ENCODE data around the gene PLEKHM2.

PLEKHM2 gene

GRCh38 chr1:15758953-15759661 lies 75.0 kb downstream of the PLEKHM2 start:
- H3K9ac ChIP-seq (ENCODE audit: low read length), result no peak overlapping the region
- H4K20me1 ChIP-seq (ENCODE audit: insufficient read depth, low read length), result no peaks in the 10 kb centered on the region
- no peak overlapping the region for H2AFZ ChIP-seq (ENCODE audit: low read length)
- H3K79me2 ChIP-seq (ENCODE audit: insufficient read depth, low read length), result no peaks in the 10 kb centered on the region
- no peaks in the 10 kb centered on the region for H3K4me1 ChIP-seq (ENCODE audit: insufficient read depth, low read length, severe bottlenecking)
- H3K9me3 ChIP-seq (ENCODE audit: low read length), result no peaks in the 10 kb centered on the region
- no peak overlapping the region for H3K27ac ChIP-seq (ENCODE audit: low read depth, low read length, poor library complexity, severe bottlenecking)
- H3K4me3 ChIP-seq (ENCODE audit: low read depth, low read length, poor library complexity, severe bottlenecking), result no peak overlapping the region
- no peaks in the 10 kb centered on the region for H3K9me2 ChIP-seq (ENCODE audit: low read depth, low read length)
- no peaks in the 10 kb centered on the region for H3K36me3 ChIP-seq (ENCODE audit: insufficient read depth, low read length)
- TF ChIP-seq EZH2 (IDR thresholded peaks at IDR 0.05; ENCODE audit: borderline replicate concordance, low read length), result no peak
- TF ChIP-seq, protein P1, sequence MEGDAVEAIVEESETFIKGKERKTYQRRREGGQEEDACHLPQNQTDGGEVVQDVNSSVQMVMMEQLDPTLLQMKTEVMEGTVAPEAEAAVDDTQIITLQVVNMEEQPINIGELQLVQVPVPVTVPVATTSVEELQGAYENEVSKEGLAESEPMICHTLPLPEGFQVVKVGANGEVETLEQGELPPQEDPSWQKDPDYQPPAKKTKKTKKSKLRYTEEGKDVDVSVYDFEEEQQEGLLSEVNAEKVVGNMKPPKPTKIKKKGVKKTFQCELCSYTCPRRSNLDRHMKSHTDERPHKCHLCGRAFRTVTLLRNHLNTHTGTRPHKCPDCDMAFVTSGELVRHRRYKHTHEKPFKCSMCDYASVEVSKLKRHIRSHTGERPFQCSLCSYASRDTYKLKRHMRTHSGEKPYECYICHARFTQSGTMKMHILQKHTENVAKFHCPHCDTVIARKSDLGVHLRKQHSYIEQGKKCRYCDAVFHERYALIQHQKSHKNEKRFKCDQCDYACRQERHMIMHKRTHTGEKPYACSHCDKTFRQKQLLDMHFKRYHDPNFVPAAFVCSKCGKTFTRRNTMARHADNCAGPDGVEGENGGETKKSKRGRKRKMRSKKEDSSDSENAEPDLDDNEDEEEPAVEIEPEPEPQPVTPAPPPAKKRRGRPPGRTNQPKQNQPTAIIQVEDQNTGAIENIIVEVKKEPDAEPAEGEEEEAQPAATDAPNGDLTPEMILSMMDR (IDR thresholded peaks at IDR 0.05; ENCODE audit: low read length), result no peak
- H3K27me3 ChIP-seq (ENCODE audit: insufficient read depth, low read length), result peaks cover 6% of the 10 kb centered on the region
- H3F3A ChIP-seq (ENCODE audit: insufficient read depth, low read length), result no peaks in the 10 kb centered on the region
- no peak overlapping the region for H3K4me2 ChIP-seq (ENCODE audit: low read length)

DNA sequence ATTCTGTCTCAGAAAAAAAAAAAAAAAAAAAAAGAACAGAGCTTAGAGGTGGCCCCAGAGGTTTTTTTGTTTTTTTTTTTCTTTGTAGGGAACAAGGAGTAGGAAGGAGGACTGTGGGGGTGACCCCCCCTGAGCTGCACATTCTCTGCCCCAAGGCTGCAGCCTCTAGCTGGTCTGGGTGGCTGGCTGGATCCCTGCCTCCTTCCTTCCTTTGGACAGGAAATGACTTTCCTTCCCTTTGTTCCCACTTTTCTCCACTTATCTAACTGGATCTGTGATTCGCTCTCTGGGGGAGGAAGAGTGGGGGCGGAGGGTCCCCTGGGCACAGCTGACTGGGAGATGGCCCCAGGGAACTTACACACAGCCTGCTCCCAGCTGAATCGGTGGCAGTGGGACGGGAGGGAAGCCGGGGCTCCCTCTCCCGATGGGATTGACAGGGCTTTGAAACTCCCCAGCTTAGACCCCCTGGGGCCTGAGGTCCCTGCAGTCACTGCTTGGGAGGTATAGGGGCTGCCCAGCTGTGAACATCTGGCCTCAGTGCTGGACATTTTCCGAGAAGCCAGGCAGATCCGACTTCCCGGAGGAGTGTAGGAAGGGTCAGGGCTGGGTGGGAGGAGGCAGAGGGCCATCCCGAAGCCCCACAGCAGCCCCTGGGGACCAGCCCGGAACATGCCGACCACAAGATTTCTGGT lies 76.5 kb downstream of the PLEKHM2 start:
- H3K9me3 ChIP-seq (ENCODE audit: low read length), result no peaks in the 10 kb centered on the region
- H3K27ac ChIP-seq (ENCODE audit: low read depth, low read length, poor library complexity, severe bottlenecking), result no peak overlapping the region
- H3K4me2 ChIP-seq (ENCODE audit: low read length), result no peak overlapping the region
- H4K20me1 ChIP-seq (ENCODE audit: insufficient read depth, low read length), result no peaks in the 10 kb centered on the region
- H3K9ac ChIP-seq (ENCODE audit: low read length), result no peak overlapping the region
- H2AFZ ChIP-seq (ENCODE audit: low read length), result no peak overlapping the region
- H3F3A ChIP-seq (ENCODE audit: insufficient read depth, low read length), result no peaks in the 10 kb centered on the region
- TF ChIP-seq EZH2 (IDR thresholded peaks at IDR 0.05; ENCODE audit: borderline replicate concordance, low read length), result no peak
- TF ChIP-seq, protein P1 (IDR thresholded peaks at IDR 0.05; ENCODE audit: low read length), result no peak
- H3K4me3 ChIP-seq (ENCODE audit: low read depth, low read length, poor library complexity, severe bottlenecking), result no peak overlapping the region
- H3K9me2 ChIP-seq (ENCODE audit: low read depth, low read length), result no peaks in the 10 kb centered on the region
- peaks cover 12% of the 10 kb centered on the region for H3K27me3 ChIP-seq (ENCODE audit: insufficient read depth, low read length)
- H3K79me2 ChIP-seq (ENCODE audit: insufficient read depth, low read length), result no peaks in the 10 kb centered on the region
- H3K36me3 ChIP-seq (ENCODE audit: insufficient read depth, low read length), result no peaks in the 10 kb centered on the region
- no peaks in the 10 kb centered on the region for H3K4me1 ChIP-seq (ENCODE audit: insufficient read depth, low read length, severe bottlenecking)

GRCh38 chr1:15761366-15762128 lies 77.4 kb downstream of the PLEKHM2 start:
- Histone ChIP-seq H3K36me3 (ENCODE audit: insufficient read depth, low read length) (no peaks in the 10 kb centered on the region), H3K4me1 (ENCODE audit: insufficient read depth, low read length, severe bottlenecking) (no peaks in the 10 kb centered on the region), H3K4me2 (ENCODE audit: low read length) (no peak overlapping the region), H3K9me3 (ENCODE audit: low read length) (no peaks in the 10 kb centered on the region), H3K79me2 (ENCODE audit: insufficient read depth, low read length) (no peaks in the 10 kb centered on the region), H3K27ac (ENCODE audit: low read depth, low read length, poor library complexity, severe bottlenecking) (no peak overlapping the region), H3K9ac (ENCODE audit: low read length) (no peak overlapping the region), H2AFZ (ENCODE audit: low read length) (no peak overlapping the region), H3K27me3 (ENCODE audit: insufficient read depth, low read length) (peaks cover 12% of the 10 kb centered on the region), H3F3A (ENCODE audit: insufficient read depth, low read length) (no peaks in the 10 kb centered on the region), H3K4me3 (ENCODE audit: low read depth, low read length, poor library complexity, severe bottlenecking) (no peak overlapping the region), H3K9me2 (ENCODE audit: low read depth, low read length) (no peaks in the 10 kb centered on the region), H4K20me1 (ENCODE audit: insufficient read depth, low read length) (no peaks in the 10 kb centered on the region)
- TF ChIP-seq EZH2 (IDR thresholded peaks at IDR 0.05; ENCODE audit: borderline replicate concordance, low read length), result no peak
- TF ChIP-seq, protein P1 (IDR thresholded peaks at IDR 0.05; ENCODE audit: low read length), result no peak

Measured in OCI-LY1 (cell line).